ENCODE results near the gene ADIRF.

ADIRF gene

GRCh38 chr10:86961481-86962091 lies 6.7 kb upstream of the ADIRF start:
- no peak for TF ChIP-seq FOXM1 (IDR thresholded peaks at IDR 0.05; ENCODE audit: borderline replicate concordance, low read depth)
- TF ChIP-seq NFIC (IDR thresholded peaks at IDR 0.05) = no peak
- TF ChIP-seq TCF12 (IDR thresholded peaks at IDR 0.05; ENCODE audit: low read depth) = no peak
- no peak for TF ChIP-seq REST (IDR thresholded peaks at IDR 0.05; ENCODE audit: low read depth)
- TF ChIP-seq CEBPB (IDR thresholded peaks at IDR 0.05) = no peak
- TF ChIP-seq TEAD4 (IDR thresholded peaks at IDR 0.05) = no peak
- TF ChIP-seq CREB1 (IDR thresholded peaks at IDR 0.05; ENCODE audit: low read depth) = no peak

GRCh38 chr10:86962136-86962980 lies 5.9 kb upstream of the ADIRF start:
- TF ChIP-seq NFIC (IDR thresholded peaks at IDR 0.05) = no peak
- no peak for TF ChIP-seq USF1 (IDR thresholded peaks at IDR 0.05)
- no peak for TF ChIP-seq EGR1 (IDR thresholded peaks at IDR 0.05)
- TF ChIP-seq TCF12 (IDR thresholded peaks at IDR 0.05; ENCODE audit: low read depth) = no peak

GRCh38 chr10:86962981-86963310 lies 5.3 kb upstream of the ADIRF start:
- no peak for TF ChIP-seq EP300 (IDR thresholded peaks at IDR 0.05; ENCODE audit: borderline replicate concordance)
- TF ChIP-seq EGR1 (IDR thresholded peaks at IDR 0.05) = no peak
- TF ChIP-seq CREB1 (IDR thresholded peaks at IDR 0.05; ENCODE audit: low read depth) = no peak
- no peak for TF ChIP-seq ZBTB7A (IDR thresholded peaks at IDR 0.05; ENCODE audit: low read depth)
- no peak for TF ChIP-seq USF1 (IDR thresholded peaks at IDR 0.05)
- TF ChIP-seq TCF12 (IDR thresholded peaks at IDR 0.05; ENCODE audit: low read depth) = no peak
- TF ChIP-seq NFIC (IDR thresholded peaks at IDR 0.05) = no peak

GRCh38 chr10:86963341-86963919 lies 4.9 kb upstream of the ADIRF start:
- TF ChIP-seq ZBTB7A (IDR thresholded peaks at IDR 0.05; ENCODE audit: low read depth) = no peak
- TF ChIP-seq NFIC (IDR thresholded peaks at IDR 0.05) = no peak
- TF ChIP-seq CEBPB (IDR thresholded peaks at IDR 0.05) = no peak
- TF ChIP-seq EP300 (IDR thresholded peaks at IDR 0.05; ENCODE audit: borderline replicate concordance) = no peak
- no peak for TF ChIP-seq CREB1 (IDR thresholded peaks at IDR 0.05; ENCODE audit: low read depth)

GRCh38 chr10:86964061-86964846 lies 4.0 kb upstream of the ADIRF start:
- TF ChIP-seq NFIC (IDR thresholded peaks at IDR 0.05) (no peak), MAX (IDR thresholded peaks at IDR 0.05) (no peak), TEAD4 (IDR thresholded peaks at IDR 0.05) (no peak), EGR1 (IDR thresholded peaks at IDR 0.05) (no peak), REST (IDR thresholded peaks at IDR 0.05; ENCODE audit: low read depth) (no peak), EP300 (IDR thresholded peaks at IDR 0.05; ENCODE audit: borderline replicate concordance) (no peak), CEBPB (IDR thresholded peaks at IDR 0.05) (no peak)

- no peak for TF ChIP-seq CEBPB (IDR thresholded peaks at IDR 0.05)
Observed at GRCh38 chr10:86964847-86965190, 3.5 kb upstream of the ADIRF start.

All from Ishikawa (cell line).